Measurements from ENCODE around the gene JAG2.

Gene JAG2

GRCh38 chr14:105165134-105165704, 3.4 kb downstream of the JAG2 start:
- DNase-seq (ENCODE audit: low spot score), result no peak

- DNase-seq (ENCODE audit: low spot score), result no peak
Observed at GRCh38 chr14:105163040-105163742, 5.4 kb downstream of the JAG2 start.

- DNase-seq (ENCODE audit: low spot score), result no peak
Observed at GRCh38 chr14:105162669-105162979, 6.0 kb downstream of the JAG2 start.

GRCh38 chr14:105161964-105162668, 6.5 kb downstream of the JAG2 start:
- no peak for DNase-seq (ENCODE audit: low spot score)

- DNase-seq (ENCODE audit: low spot score), result no peak
Observed at GRCh38 chr14:105161309-105161708, 7.3 kb downstream of the JAG2 start.

GRCh38 chr14:105160776-105161175, 7.8 kb downstream of the JAG2 start:
- no peak for DNase-seq (ENCODE audit: low spot score)

- no peak for DNase-seq (ENCODE audit: low spot score)
Observed at GRCh38 chr14:105159344-105159743, 9.2 kb downstream of the JAG2 start.

GRCh38 chr14:105158794-105159193, 9.8 kb downstream of the JAG2 start:
- DNase-seq (ENCODE audit: low spot score), result no peak

- no peak for DNase-seq (ENCODE audit: low spot score)
Observed at GRCh38 chr14:105157872-105158271, 10.7 kb downstream of the JAG2 start.

GRCh38 chr14:105156414-105157375, 11.9 kb downstream of the JAG2 start:
- no peak for DNase-seq (ENCODE audit: low spot score)

- DNase-seq (ENCODE audit: low spot score), result no peak
Observed at GRCh38 chr14:105155681-105156413, 12.7 kb downstream of the JAG2 start.

- no peak for DNase-seq (ENCODE audit: low spot score)
Observed at GRCh38 chr14:105155071-105155651, 13.4 kb downstream of the JAG2 start.

GRCh38 chr14:105154476-105154871, 14.1 kb downstream of the JAG2 start:
- DNase-seq (ENCODE audit: low spot score), result no peak

- DNase-seq (ENCODE audit: low spot score), result no peak
Observed at GRCh38 chr14:105153739-105154475, 14.7 kb downstream of the JAG2 start.

- DNase-seq (ENCODE audit: low spot score), result no peak
Observed at GRCh38 chr14:105153331-105153731, 15.2 kb downstream of the JAG2 start.

GRCh38 chr14:105152794-105153241, 15.8 kb downstream of the JAG2 start:
- no peak for DNase-seq (ENCODE audit: low spot score)

GRCh38 chr14:105151838-105152793, 16.5 kb downstream of the JAG2 start:
- DNase-seq (ENCODE audit: low spot score), result no peak

- DNase-seq (ENCODE audit: low spot score), result no peak
Observed at GRCh38 chr14:105151084-105151837, 17.3 kb downstream of the JAG2 start.

Data from COLO829 (cell line).